ENCODE results near the gene ADGRF4. TPM values are rescaled to one million over a fixed set of nuclear protein-coding genes. Genes with fewer than 3 reads are reported as not detected.

The ADGRF4 gene
- total and polyA plus RNA-seq, 2 experiments from 2014 or later = 4.2 to 7.5 TPM

GRCh38 chr6:47749757-47750156 lies 51.4 kb downstream of the ADGRF4 start:
- H3K79me2 ChIP-seq = no peaks in the 10 kb centered on the region
- H3K9me3 ChIP-seq (ENCODE audit: low read depth) = no peaks in the 10 kb centered on the region
- no peaks in the 10 kb centered on the region for H3K27me3 ChIP-seq
- H3K9me2 ChIP-seq (replicated peaks; ENCODE audit: insufficient read depth) = no peaks in the 10 kb centered on the region
- H3K4me3 ChIP-seq = no peak overlapping the region
- TF ChIP-seq EZH2phosphoT487 (IDR thresholded peaks at IDR 0.05; ENCODE audit: low read depth, severe bottlenecking, unreplicated experiment) (no peak), EZH2 (IDR thresholded peaks at IDR 0.05; ENCODE audit: borderline replicate concordance) (no peak), CTCF (IDR thresholded peaks at IDR 0.05; ENCODE audit: poor library complexity) (no peak)
- no peaks in the 10 kb centered on the region for H4K20me1 ChIP-seq (ENCODE audit: insufficient read depth, poor library complexity, severe bottlenecking)
- WGBS (ENCODE audit: low lambda C conversion rate, missing lambda C conversion rate) = 78% methylated on average over 1 of the region's 1 CpG
- DNase-seq (ENCODE audit: low spot score) = no peak
- H2AFZ ChIP-seq = no peak overlapping the region
- H3K36me3 ChIP-seq (replicated peaks; ENCODE audit: insufficient read depth, low read depth) = no peaks in the 10 kb centered on the region
- no peaks in the 10 kb centered on the region for H3K4me1 ChIP-seq (ENCODE audit: insufficient read depth)
- no peak overlapping the region for H3K4me2 ChIP-seq
- H3K27ac ChIP-seq = no peak overlapping the region

- TF ChIP-seq EZH2phosphoT487 (IDR thresholded peaks at IDR 0.05; ENCODE audit: low read depth, severe bottlenecking, unreplicated experiment) = no peak
- TF ChIP-seq EZH2 (IDR thresholded peaks at IDR 0.05; ENCODE audit: borderline replicate concordance) = no peak
- no peak for TF ChIP-seq CTCF (IDR thresholded peaks at IDR 0.05; ENCODE audit: poor library complexity)
- H3K4me3 ChIP-seq = no peak overlapping the region
- H4K20me1 ChIP-seq (ENCODE audit: insufficient read depth, poor library complexity, severe bottlenecking) = no peaks in the 10 kb centered on the region
- H3K27me3 ChIP-seq = no peaks in the 10 kb centered on the region
- DNase-seq (ENCODE audit: low spot score) = no peak
- no peak overlapping the region for H2AFZ ChIP-seq
- no peaks in the 10 kb centered on the region for H3K36me3 ChIP-seq (replicated peaks; ENCODE audit: insufficient read depth, low read depth)
- no peak overlapping the region for H3K27ac ChIP-seq
- no peaks in the 10 kb centered on the region for H3K4me1 ChIP-seq (ENCODE audit: insufficient read depth)
- no peak overlapping the region for H3K4me2 ChIP-seq
- H3K79me2 ChIP-seq = no peaks in the 10 kb centered on the region
- H3K9me2 ChIP-seq (replicated peaks; ENCODE audit: insufficient read depth) = no peaks in the 10 kb centered on the region
- H3K9me3 ChIP-seq (ENCODE audit: low read depth) = no peaks in the 10 kb centered on the region
- WGBS (ENCODE audit: low lambda C conversion rate, missing lambda C conversion rate) = 88% methylated on average over 1 of the region's 1 CpG
These were observed 54.4 kb downstream of the ADGRF4 start for GRCh38 chr6:47752801-47753200.

GRCh38 chr6:47759364-47759763 lies 61.0 kb downstream of the ADGRF4 start:
- Histone ChIP-seq H3K36me3 (replicated peaks; ENCODE audit: insufficient read depth, low read depth) (no peaks in the 10 kb centered on the region), H3K9me2 (replicated peaks; ENCODE audit: insufficient read depth) (no peaks in the 10 kb centered on the region), H3K4me1 (ENCODE audit: insufficient read depth) (no peaks in the 10 kb centered on the region), H3K27me3 (no peaks in the 10 kb centered on the region), H2AFZ (no peak overlapping the region), H3K4me2 (no peak overlapping the region), H3K9me3 (ENCODE audit: low read depth) (no peaks in the 10 kb centered on the region), H4K20me1 (ENCODE audit: insufficient read depth, poor library complexity, severe bottlenecking) (no peaks in the 10 kb centered on the region), H3K27ac (no peak overlapping the region), H3K79me2 (no peaks in the 10 kb centered on the region), H3K4me3 (no peak overlapping the region)
- no peak for DNase-seq (ENCODE audit: low spot score)
- TF ChIP-seq CTCF (IDR thresholded peaks at IDR 0.05; ENCODE audit: poor library complexity) (no peak), EZH2phosphoT487 (IDR thresholded peaks at IDR 0.05; ENCODE audit: low read depth, severe bottlenecking, unreplicated experiment) (no peak), EZH2 (IDR thresholded peaks at IDR 0.05; ENCODE audit: borderline replicate concordance) (no peak)
- WGBS (ENCODE audit: low lambda C conversion rate, missing lambda C conversion rate) = 55% methylated on average over 1 of the region's 1 CpG

- Histone ChIP-seq H3K4me2 (no peak overlapping the region), H3K79me2 (no peaks in the 10 kb centered on the region), H2AFZ (no peak overlapping the region), H3K27me3 (no peaks in the 10 kb centered on the region), H4K20me1 (ENCODE audit: insufficient read depth, poor library complexity, severe bottlenecking) (no peaks in the 10 kb centered on the region), H3K36me3 (replicated peaks; ENCODE audit: insufficient read depth, low read depth) (no peaks in the 10 kb centered on the region), H3K9me3 (ENCODE audit: low read depth) (no peaks in the 10 kb centered on the region), H3K4me1 (ENCODE audit: insufficient read depth) (no peaks in the 10 kb centered on the region), H3K27ac (no peak overlapping the region), H3K9me2 (replicated peaks; ENCODE audit: insufficient read depth) (no peaks in the 10 kb centered on the region), H3K4me3 (no peak overlapping the region)
- DNase-seq (ENCODE audit: low spot score) = no peak
- TF ChIP-seq EZH2phosphoT487 (IDR thresholded peaks at IDR 0.05; ENCODE audit: low read depth, severe bottlenecking, unreplicated experiment) (no peak), EZH2 (IDR thresholded peaks at IDR 0.05; ENCODE audit: borderline replicate concordance) (no peak), CTCF (IDR thresholded peaks at IDR 0.05; ENCODE audit: poor library complexity) (no peak)
- 89% methylated on average over 3 of the region's 3 CpGs for WGBS (ENCODE audit: low lambda C conversion rate, missing lambda C conversion rate)
These were observed 64.1 kb downstream of the ADGRF4 start for GRCh38 chr6:47762502-47762901.
